GM23338 (cell line): ENCODE results near the gene YBEY. TPM values are rescaled to one million over a fixed set of nuclear protein-coding genes. Genes with fewer than 3 reads are reported as not detected.

Source experiments
- ATAC-seq: fragments of 200-7000 bp; cut with Tn5 transposase; 3 replicates; pipeline ENCODE4 v1.9.1; 2020
- DNase-seq: peaks from one replicate; pipeline ENCODE4 v3.0.0-alpha.2; 2015; ENCODE audit warnings: low spot score
- H2AFZ ChIP-seq: fragments of 200-600 bp; sonication (generic); 2 replicates; pipeline ENCODE4 v1.8.0; 2016; ENCODE audit warnings: antibody characterized with exemption, mild to moderate bottlenecking, moderate library complexity
- H3F3A ChIP-seq: fragments of 200-600 bp; sonication (generic); replicated peaks from 2 replicates; pipeline ENCODE4 v1.8.0; 2017; ENCODE audit warnings: antibody characterized with exemption, mixed run types, low read depth
- H3K27ac ChIP-seq: fragments of 200-600 bp; sonication (generic); 2 replicates; pipeline ENCODE4 v1.6.1; 2016; ENCODE audit warnings: low read depth
- H3K27me3 ChIP-seq: fragments of 200-600 bp; sonication (generic); 2 replicates; pipeline ENCODE4 v1.8.0; 2016; ENCODE audit warnings: mild to moderate bottlenecking, mixed run types, moderate library complexity; ENCODE audit not compliant: insufficient read depth
- H3K36me3 ChIP-seq: fragments of 200-600 bp; sonication (generic); 2 replicates; pipeline ENCODE4 v1.8.0; 2016; ENCODE audit warnings: mild to moderate bottlenecking; ENCODE audit not compliant: insufficient read depth
- H3K4me1 ChIP-seq: fragments of 200-600 bp; sonication (generic); 2 replicates; pipeline ENCODE4 v1.8.0; 2016; ENCODE audit warnings: mild to moderate bottlenecking, moderate library complexity; ENCODE audit not compliant: insufficient read depth
- H3K4me2 ChIP-seq: fragments of 200-600 bp; sonication (generic); 2 replicates; pipeline ENCODE4 v1.7.1; 2017; ENCODE audit warnings: mixed run types
- H3K4me3 ChIP-seq: fragments of 200-600 bp; sonication (generic); 2 replicates; pipeline ENCODE4 v1.6.1; 2016; ENCODE audit warnings: mixed run types
- H3K79me2 ChIP-seq: fragments of 200-600 bp; sonication (generic); replicated peaks from 2 replicates; pipeline ENCODE4 v1.8.0; 2017; ENCODE audit warnings: mild to moderate bottlenecking; ENCODE audit not compliant: insufficient read depth
- H3K9me2 ChIP-seq: fragments of 200-600 bp; sonication (generic); 2 replicates; pipeline ENCODE4 v1.8.0; 2017; ENCODE audit not compliant: insufficient read depth
- H4K20me1 ChIP-seq: fragments of 200-600 bp; sonication (generic); replicated peaks from 2 replicates; pipeline ENCODE4 v1.8.0; 2017; ENCODE audit warnings: mild to moderate bottlenecking; ENCODE audit not compliant: insufficient read depth
- H3K27ac Mint-ChIP-seq: 2 replicates; pipeline ENCODE4 v1.8.0; 2020; ENCODE audit warnings: inconsistent platforms, mild to moderate bottlenecking, moderate library complexity, mixed read lengths
- H3K27me3 Mint-ChIP-seq: 3 replicates; pipeline ENCODE4 v1.8.0; 2022; ENCODE audit warnings: low read depth, mild to moderate bottlenecking, moderate library complexity, mixed read lengths, inconsistent platforms; ENCODE audit not compliant: insufficient read depth, poor library complexity
- H3K36me3 Mint-ChIP-seq: 3 replicates; pipeline ENCODE4 v1.8.0; 2021; ENCODE audit warnings: low read depth, mild to moderate bottlenecking, inconsistent platforms, moderate library complexity, mixed read lengths
- H3K4me1 Mint-ChIP-seq: 3 replicates; pipeline ENCODE4 v1.8.0; 2020; ENCODE audit warnings: mild to moderate bottlenecking, inconsistent platforms, mixed read lengths
- H3K4me3 Mint-ChIP-seq: 3 replicates; pipeline ENCODE4 v1.8.0; 2021; ENCODE audit warnings: moderate library complexity, mild to moderate bottlenecking, inconsistent platforms, mixed read lengths
- H3K9me3 Mint-ChIP-seq: 3 replicates; pipeline ENCODE4 v1.8.0; 2020; ENCODE audit warnings: moderate library complexity, mild to moderate bottlenecking, inconsistent platforms, mixed read lengths
- CREB1 ChIP-seq: fragments of 250-450 bp; sonication (Bioruptor Pico); IDR thresholded peaks from 2 replicates; pipeline ENCODE4 v1.5.0; 2020; ENCODE audit warnings: low read depth, mild to moderate bottlenecking, moderate library complexity
- REST ChIP-seq: IDR thresholded peaks from one replicate; pipeline ENCODE4 v1.6.1; 2018; ENCODE audit warnings: antibody characterized with exemption; ENCODE audit not compliant: unreplicated experiment
- STAT1 ChIP-seq: IDR thresholded peaks from one replicate; pipeline ENCODE4 v1.6.1; 2016; ENCODE audit warnings: antibody characterized with exemption; ENCODE audit not compliant: unreplicated experiment
- ZNF331 ChIP-seq: fragments of 250-450 bp; sonication (Bioruptor Pico); IDR thresholded peaks from 2 replicates; pipeline ENCODE4 v1.5.0; 2020; ENCODE audit warnings: low read depth, mild to moderate bottlenecking, moderate library complexity
- polyA plus RNA-seq: library from polyadenylated mRNA; unstranded; fragments of >200 nt; fragmentation: Nextera tagmentation; extraction: Ambion mirVana; gene quantifications from 2 replicates; pipeline ENCODE4 v1.2.1, GENCODE V29; 2016
- total RNA-seq: library from RNA; depleted of rRNA; stranded (reverse); fragments of >200 nt; shearing (Covaris generic); gene quantifications from 2 replicates; pipeline ENCODE4 v1.2.3, GENCODE V29; 2014
- TF ChIP-seq, protein P1 (sequence below), 2 experiments: fragments of 200-600 bp in 1 of 2; sonication (generic) in 1 of 2; conservative IDR thresholded peaks; 2 replicates each; pipeline versions ENCODE4 v1.5.1 to v1.6.1; 2016 to 2017; ENCODE audit warnings: antibody characterized with exemption in 2 of 2, low read depth in 2 of 2, mild to moderate bottlenecking in 2 of 2, moderate library complexity in 1 of 2

Gene YBEY
- total and polyA plus RNA-seq, 2 experiments from 2014 or later = 28.1 to 31.8 TPM

- Mint-ChIP-seq H3K4me3 (peak overlapping the region; percentile 97), H3K27me3 (peaks cover 11% of the 10 kb centered on the region), H3K36me3 (peaks cover 55% of the 10 kb centered on the region), H3K4me1 (peaks cover 31% of the 10 kb centered on the region), H3K9me3 (0 out of 3 replicates have a peak, but pooled peaks cover 4% of the 10 kb centered on the region), H3K27ac (peak overlapping the region; percentile 49; the same call in 1 of the 2 replicates)
- peaks cover 36% of the 10 kb centered on the region for H4K20me1 ChIP-seq
- no peaks in the 10 kb centered on the region for H3K9me2 ChIP-seq
- peaks cover 19% of the 10 kb centered on the region for H3F3A ChIP-seq
- peak overlapping the region; percentile 76 for H2AFZ ChIP-seq
- H3K4me3 ChIP-seq = peak overlapping the region; percentile 94
- H3K4me2 ChIP-seq = peak overlapping the region; percentile 83
- H3K27me3 ChIP-seq = no peaks in the 10 kb centered on the region
- ATAC-seq (peak; percentile 67), DNase-seq (peak; percentile 81)
- peaks cover 18% of the 10 kb centered on the region; the same call in 1 of the 2 replicates for H3K36me3 ChIP-seq
- peaks cover 25% of the 10 kb centered on the region for H3K4me1 ChIP-seq
- peak overlapping the region; percentile 35 for H3K27ac ChIP-seq
- no peak for TF ChIP-seq ZNF331 (CRISPR knock-in tag)
- TF ChIP-seq, protein P1, sequence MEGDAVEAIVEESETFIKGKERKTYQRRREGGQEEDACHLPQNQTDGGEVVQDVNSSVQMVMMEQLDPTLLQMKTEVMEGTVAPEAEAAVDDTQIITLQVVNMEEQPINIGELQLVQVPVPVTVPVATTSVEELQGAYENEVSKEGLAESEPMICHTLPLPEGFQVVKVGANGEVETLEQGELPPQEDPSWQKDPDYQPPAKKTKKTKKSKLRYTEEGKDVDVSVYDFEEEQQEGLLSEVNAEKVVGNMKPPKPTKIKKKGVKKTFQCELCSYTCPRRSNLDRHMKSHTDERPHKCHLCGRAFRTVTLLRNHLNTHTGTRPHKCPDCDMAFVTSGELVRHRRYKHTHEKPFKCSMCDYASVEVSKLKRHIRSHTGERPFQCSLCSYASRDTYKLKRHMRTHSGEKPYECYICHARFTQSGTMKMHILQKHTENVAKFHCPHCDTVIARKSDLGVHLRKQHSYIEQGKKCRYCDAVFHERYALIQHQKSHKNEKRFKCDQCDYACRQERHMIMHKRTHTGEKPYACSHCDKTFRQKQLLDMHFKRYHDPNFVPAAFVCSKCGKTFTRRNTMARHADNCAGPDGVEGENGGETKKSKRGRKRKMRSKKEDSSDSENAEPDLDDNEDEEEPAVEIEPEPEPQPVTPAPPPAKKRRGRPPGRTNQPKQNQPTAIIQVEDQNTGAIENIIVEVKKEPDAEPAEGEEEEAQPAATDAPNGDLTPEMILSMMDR (conservative IDR thresholded peaks at IDR 0.05; ENCODE audit: low read depth in 2 of 2) = peak; percentile 15 to 33; a peak in 2 of 4 replicates
- TF ChIP-seq CREB1 (CRISPR knock-in tag) = 0 out of 2 replicates have a peak, but pooled peaks have one; percentile 26
- TF ChIP-seq STAT1 = no peak
- peaks cover 79% of the 10 kb centered on the region for H3K79me2 ChIP-seq
These were observed 39.2 kb downstream of the YBEY start for GRCh38 chr21:46325073-46325912.

- Histone ChIP-seq H3K36me3 (peaks cover 18% of the 10 kb centered on the region; the same call in 1 of the 2 replicates), H3K9me2 (no peaks in the 10 kb centered on the region), H2AFZ (no peak overlapping the region), H3K4me1 (peaks cover 24% of the 10 kb centered on the region), H3K4me3 (peak overlapping the region; percentile 94), H3F3A (peaks cover 12% of the 10 kb centered on the region; the same call in 1 of the 2 replicates), H3K4me2 (peak overlapping the region; percentile 83), H3K79me2 (peaks cover 82% of the 10 kb centered on the region), H3K27me3 (no peaks in the 10 kb centered on the region), H4K20me1 (peaks cover 28% of the 10 kb centered on the region), H3K27ac (no peak overlapping the region; the same call in 1 of the 2 replicates)
- Mint-ChIP-seq H3K27me3 (peaks cover 11% of the 10 kb centered on the region), H3K4me3 (peak overlapping the region; percentile 97), H3K4me1 (peaks cover 23% of the 10 kb centered on the region), H3K27ac (peak overlapping the region; percentile 53; the same call in 1 of the 2 replicates), H3K36me3 (peaks cover 55% of the 10 kb centered on the region), H3K9me3 (0 out of 3 replicates have a peak, but pooled peaks cover 4% of the 10 kb centered on the region)
- ATAC-seq (no peak), DNase-seq (peak; percentile 26)
- no peak for TF ChIP-seq REST
- TF ChIP-seq, protein P1 (conservative IDR thresholded peaks at IDR 0.05; ENCODE audit: low read depth in 2 of 2) = peak in 1 of 2 experiments; percentile 59; a peak in 3 of 4 replicates
These were observed 40.1 kb downstream of the YBEY start for GRCh38 chr21:46326110-46326703.
